Neuron (in vitro differentiated cells): ENCODE measurements around the gene VSX1.

ENCODE experiments used
- H2AFZ ChIP-seq: one replicate; pipeline ENCODE4 v1.6.1; 2013; ENCODE audit warnings: low read depth, mild to moderate bottlenecking, inconsistent platforms, low read length, moderate library complexity
- H3K27me3 ChIP-seq: one replicate; pipeline ENCODE4 v1.6.1; 2013; ENCODE audit warnings: low read length; ENCODE audit not compliant: insufficient read depth
- H3K36me3 ChIP-seq: one replicate; pipeline ENCODE4 v1.6.1; 2013; ENCODE audit warnings: low read length; ENCODE audit not compliant: insufficient read depth
- H3K4me1 ChIP-seq: one replicate; pipeline ENCODE4 v1.6.1; 2013; ENCODE audit warnings: low read length; ENCODE audit not compliant: insufficient read depth
- H3K4me3 ChIP-seq: 2 replicates; pipeline ENCODE4 v1.5.1; 2013; ENCODE audit warnings: mild to moderate bottlenecking, low read length, moderate library complexity
- H3K9me3 ChIP-seq: one replicate; pipeline ENCODE4 v1.6.1; 2013; ENCODE audit warnings: low read length

VSX1 gene

GRCh38 chr20:25083141-25083772, 1.3 kb upstream of the VSX1 start:
- Histone ChIP-seq H3K27me3 (peaks cover 81% of the 10 kb centered on the region), H3K4me1 (peaks cover 11% of the 10 kb centered on the region), H3K9me3 (peaks cover 3% of the 10 kb centered on the region), H3K36me3 (no peaks in the 10 kb centered on the region), H2AFZ (peak overlapping the region; percentile 75), H3K4me3 (peak overlapping the region; percentile 26)

GRCh38 chr20:25082498-25082873, 545 bp upstream of the VSX1 start:
- Histone ChIP-seq H2AFZ (no peak overlapping the region), H3K36me3 (no peaks in the 10 kb centered on the region), H3K4me1 (peaks cover 11% of the 10 kb centered on the region), H3K4me3 (no peak overlapping the region), H3K27me3 (peaks cover 80% of the 10 kb centered on the region), H3K9me3 (peaks cover 3% of the 10 kb centered on the region)

- H3K36me3 ChIP-seq, result no peaks in the 10 kb centered on the region
- peaks cover 3% of the 10 kb centered on the region for H3K9me3 ChIP-seq
- peak overlapping the region; percentile 45 for H3K4me3 ChIP-seq
- H3K27me3 ChIP-seq, result peaks cover 74% of the 10 kb centered on the region
- H3K4me1 ChIP-seq, result peaks cover 11% of the 10 kb centered on the region
- H2AFZ ChIP-seq, result no peak overlapping the region
Measured at GRCh38 chr20:25081065-25081729, 744 bp downstream of the VSX1 start.

GRCh38 chr20:25079171-25079570, 2.8 kb downstream of the VSX1 start:
- Histone ChIP-seq H3K4me1 (peaks cover 9% of the 10 kb centered on the region), H3K9me3 (no peaks in the 10 kb centered on the region), H3K27me3 (peaks cover 62% of the 10 kb centered on the region), H3K36me3 (no peaks in the 10 kb centered on the region), H2AFZ (no peak overlapping the region), H3K4me3 (no peak overlapping the region)

GRCh38 chr20:25078662-25079061, 3.3 kb downstream of the VSX1 start:
- Histone ChIP-seq H3K9me3 (no peaks in the 10 kb centered on the region), H3K27me3 (peaks cover 57% of the 10 kb centered on the region), H2AFZ (no peak overlapping the region)

GRCh38 chr20:25077610-25078169, 4.3 kb downstream of the VSX1 start:
- no peak overlapping the region for H2AFZ ChIP-seq
- no peaks in the 10 kb centered on the region for H3K36me3 ChIP-seq
- H3K4me1 ChIP-seq, result no peaks in the 10 kb centered on the region
- peak overlapping the region; percentile 24 for H3K4me3 ChIP-seq
- H3K27me3 ChIP-seq, result peaks cover 48% of the 10 kb centered on the region
- no peaks in the 10 kb centered on the region for H3K9me3 ChIP-seq

More at GRCh38 chr20:25078662-25079061, 3.3 kb downstream of the VSX1 start:
- peaks cover 7% of the 10 kb centered on the region for H3K4me1 ChIP-seq
- no peaks in the 10 kb centered on the region for H3K36me3 ChIP-seq
- no peak overlapping the region for H3K4me3 ChIP-seq

- no peak overlapping the region for H3K4me3 ChIP-seq
- H3K9me3 ChIP-seq, result no peaks in the 10 kb centered on the region
- no peak overlapping the region for H2AFZ ChIP-seq
- peaks cover 40% of the 10 kb centered on the region for H3K27me3 ChIP-seq
- H3K36me3 ChIP-seq, result no peaks in the 10 kb centered on the region
- no peaks in the 10 kb centered on the region for H3K4me1 ChIP-seq
Measured at GRCh38 chr20:25076731-25077609, 5.0 kb downstream of the VSX1 start.

- H3K27me3 ChIP-seq, result peaks cover 39% of the 10 kb centered on the region
- H3K4me1 ChIP-seq, result no peaks in the 10 kb centered on the region
- H3K4me3 ChIP-seq, result no peak overlapping the region
- H2AFZ ChIP-seq, result no peak overlapping the region
- no peaks in the 10 kb centered on the region for H3K36me3 ChIP-seq
- H3K9me3 ChIP-seq, result no peaks in the 10 kb centered on the region
Measured at GRCh38 chr20:25076201-25076600, 5.7 kb downstream of the VSX1 start.

GRCh38 chr20:25073544-25073943, 8.4 kb downstream of the VSX1 start:
- Histone ChIP-seq H2AFZ (no peak overlapping the region), H3K36me3 (no peaks in the 10 kb centered on the region), H3K4me1 (no peaks in the 10 kb centered on the region), H3K9me3 (no peaks in the 10 kb centered on the region), H3K4me3 (no peak overlapping the region), H3K27me3 (peaks cover 22% of the 10 kb centered on the region)

GRCh38 chr20:25072226-25072811, 9.6 kb downstream of the VSX1 start:
- Histone ChIP-seq H3K9me3 (peaks cover 3% of the 10 kb centered on the region), H3K36me3 (no peaks in the 10 kb centered on the region), H3K27me3 (peaks cover 21% of the 10 kb centered on the region), H3K4me3 (no peak overlapping the region), H2AFZ (no peak overlapping the region), H3K4me1 (no peaks in the 10 kb centered on the region)

- Histone ChIP-seq H3K4me1 (no peaks in the 10 kb centered on the region), H3K27me3 (peaks cover 19% of the 10 kb centered on the region), H3K4me3 (no peak overlapping the region), H2AFZ (no peak overlapping the region), H3K36me3 (no peaks in the 10 kb centered on the region), H3K9me3 (peaks cover 3% of the 10 kb centered on the region)
Measured at GRCh38 chr20:25071734-25072133, 10.2 kb downstream of the VSX1 start.

GRCh38 chr20:25070821-25071473, 11.0 kb downstream of the VSX1 start:
- H3K9me3 ChIP-seq, result peaks cover 3% of the 10 kb centered on the region
- H3K27me3 ChIP-seq, result peaks cover 13% of the 10 kb centered on the region
- no peaks in the 10 kb centered on the region for H3K4me1 ChIP-seq
- H3K4me3 ChIP-seq, result no peak overlapping the region
- no peaks in the 10 kb centered on the region for H3K36me3 ChIP-seq
- no peak overlapping the region for H2AFZ ChIP-seq
